Amniotic epithelial cell (primary cell): ENCODE measurements around the gene GAMT.
A peak's percentile ranks its signal among the peaks of the same experiment; 100 is the strongest.
"Not testable (repeated sequence)": the region's sequence is repeated elsewhere in the genome, so short reads cannot be mapped to it uniquely, and the experiment has no call there.

Source experiments
- DNase-seq: peaks from one replicate; pipeline ENCODE4 v3.0.0-alpha.2; 2010; ENCODE audit warnings: low read depth

GAMT gene

DNA sequence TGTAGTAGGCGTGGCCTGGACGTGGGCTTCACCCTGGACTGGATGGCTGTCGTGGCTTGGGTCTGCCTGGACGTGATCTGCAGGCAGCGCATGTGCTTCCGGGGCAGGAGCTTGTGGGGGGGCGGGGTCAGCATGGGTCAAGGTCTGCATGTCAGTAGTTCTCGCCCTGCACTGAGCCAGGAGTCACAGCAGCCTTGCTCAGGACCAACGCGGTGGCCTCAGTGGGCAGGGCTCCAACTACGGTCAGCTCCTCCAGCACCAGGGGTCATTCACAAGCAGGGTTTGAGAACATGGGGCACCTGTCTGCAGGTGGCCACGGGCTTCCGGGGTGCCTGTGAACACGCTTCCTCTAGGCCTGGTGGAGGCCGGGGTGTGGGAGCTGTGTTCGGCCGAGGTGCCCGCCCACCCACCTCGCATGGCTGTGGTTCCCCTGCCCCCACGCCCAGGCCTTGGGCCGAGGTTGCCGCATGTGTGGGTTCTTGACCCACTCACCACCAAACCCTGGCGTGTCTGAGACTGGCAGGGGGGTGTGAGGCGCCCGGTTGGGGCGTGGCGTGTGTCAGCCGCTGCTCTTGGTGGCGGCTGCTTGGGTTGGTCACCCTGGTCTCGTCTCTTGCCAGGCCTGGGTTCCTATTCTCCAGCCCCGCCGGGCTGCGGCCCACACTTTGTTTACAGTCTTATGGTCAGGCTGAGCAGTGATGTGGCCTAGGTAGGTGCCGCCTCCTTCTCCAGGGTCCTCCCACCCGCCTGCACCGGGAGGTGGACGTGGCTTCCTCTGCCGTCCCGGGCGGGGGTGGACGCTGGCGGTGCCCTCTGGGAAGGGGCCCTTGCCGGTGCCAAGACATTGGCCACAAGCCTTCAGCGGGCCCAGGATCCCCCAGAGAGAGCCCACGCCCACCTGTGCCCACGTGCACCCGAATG is 32.0 kb upstream of the GAMT start:
- no peak for DNase-seq

DNA sequence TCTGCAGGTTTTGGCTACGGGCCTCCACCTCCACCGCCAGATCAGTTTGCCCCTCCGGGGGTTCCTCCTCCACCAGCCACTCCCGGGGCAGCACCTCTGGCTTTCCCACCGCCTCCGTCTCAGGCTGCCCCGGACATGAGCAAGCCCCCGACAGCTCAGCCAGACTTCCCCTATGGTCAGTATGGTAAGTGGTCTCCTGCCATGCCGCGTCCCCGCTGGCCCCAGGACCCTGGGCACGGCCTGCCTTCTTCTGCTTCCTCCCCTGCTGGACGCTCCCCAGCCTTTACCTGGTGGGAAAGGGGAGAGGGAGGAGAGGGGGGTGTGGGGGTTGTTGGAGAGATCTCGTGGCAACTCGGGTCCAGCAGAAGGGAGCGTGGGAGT is 31.2 kb upstream of the GAMT start:
- DNase-seq, result no peak

- no peak for DNase-seq
These were observed 30.6 kb upstream of the GAMT start for GRCh38 chr19:1431759-1432506.

DNA sequence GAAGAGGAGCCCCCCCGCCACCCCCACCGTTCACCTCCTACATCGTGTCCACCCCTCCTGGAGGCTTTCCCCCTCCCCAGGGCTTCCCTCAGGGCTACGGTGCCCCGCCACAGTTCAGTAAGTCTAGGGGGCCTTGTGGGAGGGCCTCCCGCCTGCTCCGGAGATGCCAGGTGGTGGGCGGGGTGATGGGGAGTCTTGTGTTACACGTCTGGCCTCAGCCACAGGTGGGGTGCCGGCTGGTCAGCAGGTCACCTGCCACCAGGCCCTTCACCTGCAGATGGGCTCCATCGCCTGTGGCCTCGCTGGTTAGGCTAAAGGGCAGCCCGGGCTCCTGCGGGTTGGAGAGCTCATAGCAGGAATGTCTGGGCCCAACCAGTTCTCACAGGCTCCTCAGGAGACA is 28.9 kb upstream of the GAMT start:
- no peak for DNase-seq

DNA sequence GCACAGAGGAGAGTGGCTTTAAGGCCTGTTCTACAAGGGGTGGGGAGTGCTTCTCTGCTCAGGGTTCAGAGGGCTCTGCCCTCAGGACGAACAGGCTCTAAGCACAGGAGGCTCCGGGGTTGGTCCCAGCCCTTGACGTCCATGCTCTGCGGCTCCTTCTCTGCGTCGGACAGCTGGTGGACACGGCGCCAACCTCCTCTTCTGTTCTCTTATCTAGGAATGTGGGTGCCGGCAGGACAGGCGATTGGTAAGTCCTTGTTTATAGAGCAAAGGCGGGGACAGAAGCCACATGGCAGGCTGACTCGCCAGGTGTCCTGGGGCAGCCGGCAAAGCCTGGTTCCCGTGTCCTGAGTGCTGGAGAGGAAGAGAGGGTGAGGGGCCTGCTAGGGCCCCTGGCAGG is 28.4 kb upstream of the GAMT start:
- peak; percentile 49 for DNase-seq

GRCh38 chr19:1428738-1429391 is 27.5 kb upstream of the GAMT start:
- no peak for DNase-seq

- no peak for DNase-seq
These were observed 26.0 kb upstream of the GAMT start for GRCh38 chr19:1427221-1427920.

- no peak for DNase-seq
These were observed 25.4 kb upstream of the GAMT start for GRCh38 chr19:1426736-1427135.

- DNase-seq, result no peak
These were observed 24.6 kb upstream of the GAMT start for GRCh38 chr19:1425902-1426301.

- peak; percentile 78 for DNase-seq
These were observed 23.9 kb upstream of the GAMT start for GRCh38 chr19:1425102-1425837.

GRCh38 chr19:1424192-1424955 is 23.0 kb upstream of the GAMT start:
- DNase-seq, result no peak

GRCh38 chr19:1423436-1424191 is 22.3 kb upstream of the GAMT start:
- DNase-seq, result no peak

GRCh38 chr19:1422943-1423342 is 21.6 kb upstream of the GAMT start:
- DNase-seq, result no peak

DNA sequence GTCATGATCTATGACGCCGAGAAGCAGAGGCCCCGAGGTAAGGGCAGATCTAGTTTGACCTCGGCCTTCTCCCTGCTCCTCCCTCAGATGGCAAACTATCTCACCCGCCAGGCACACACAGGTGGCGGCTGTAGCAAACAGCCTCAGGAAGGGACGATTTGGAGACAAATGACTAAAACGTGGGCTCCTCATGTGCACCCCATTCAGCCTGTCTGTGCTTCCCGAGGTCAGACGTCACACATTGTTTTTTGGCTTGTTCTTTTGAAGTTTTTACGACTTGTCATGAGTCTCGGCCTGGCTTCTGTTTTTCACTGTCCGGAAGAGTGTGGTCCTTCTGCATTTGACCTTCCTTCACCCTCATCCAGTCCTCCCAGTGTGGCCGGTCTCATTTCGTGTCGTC is 21.0 kb upstream of the GAMT start:
- no peak for DNase-seq

DNA sequence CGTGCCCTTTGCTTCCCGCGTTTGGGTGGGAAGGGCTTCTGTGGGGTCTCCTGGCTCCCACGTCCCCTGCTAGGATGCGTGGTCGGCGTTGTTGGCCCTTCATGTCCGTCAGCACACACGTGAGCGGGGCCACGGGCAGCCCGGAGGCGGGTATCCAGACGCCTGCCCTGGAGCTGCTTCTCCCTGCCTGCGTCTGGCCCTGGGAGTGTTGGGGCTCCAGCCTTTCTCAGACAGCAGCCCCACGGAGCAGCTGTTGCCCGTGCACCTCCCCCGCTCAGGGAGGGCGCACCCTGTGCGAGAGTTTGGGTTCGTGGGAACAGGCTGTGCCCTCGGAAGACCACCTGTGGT is 20.6 kb upstream of the GAMT start:
- no peak for DNase-seq

GRCh38 chr19:1421218-1421957 is 20.0 kb upstream of the GAMT start:
- no peak for DNase-seq

GRCh38 chr19:1420590-1420989 is 19.2 kb upstream of the GAMT start:
- DNase-seq, result no peak

DNA sequence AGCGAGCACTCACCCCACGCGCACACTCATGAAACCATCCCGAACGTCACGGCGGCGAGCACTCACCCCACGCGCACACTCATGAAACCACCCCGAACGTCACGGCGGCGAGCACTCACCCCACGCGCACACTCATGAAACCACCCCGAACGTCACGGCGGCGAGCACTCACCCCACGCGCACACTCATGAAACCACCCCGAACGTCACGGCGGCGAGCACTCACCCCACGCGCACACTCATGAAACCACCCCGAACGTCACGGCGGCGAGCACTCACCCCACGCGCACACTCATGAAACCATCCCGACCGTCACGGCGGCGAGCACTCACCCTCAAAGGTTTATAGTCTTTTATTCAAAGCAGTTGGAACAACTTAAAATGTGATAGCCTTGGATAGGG is 18.7 kb upstream of the GAMT start:
- not testable (repeated sequence) for DNase-seq

DNA sequence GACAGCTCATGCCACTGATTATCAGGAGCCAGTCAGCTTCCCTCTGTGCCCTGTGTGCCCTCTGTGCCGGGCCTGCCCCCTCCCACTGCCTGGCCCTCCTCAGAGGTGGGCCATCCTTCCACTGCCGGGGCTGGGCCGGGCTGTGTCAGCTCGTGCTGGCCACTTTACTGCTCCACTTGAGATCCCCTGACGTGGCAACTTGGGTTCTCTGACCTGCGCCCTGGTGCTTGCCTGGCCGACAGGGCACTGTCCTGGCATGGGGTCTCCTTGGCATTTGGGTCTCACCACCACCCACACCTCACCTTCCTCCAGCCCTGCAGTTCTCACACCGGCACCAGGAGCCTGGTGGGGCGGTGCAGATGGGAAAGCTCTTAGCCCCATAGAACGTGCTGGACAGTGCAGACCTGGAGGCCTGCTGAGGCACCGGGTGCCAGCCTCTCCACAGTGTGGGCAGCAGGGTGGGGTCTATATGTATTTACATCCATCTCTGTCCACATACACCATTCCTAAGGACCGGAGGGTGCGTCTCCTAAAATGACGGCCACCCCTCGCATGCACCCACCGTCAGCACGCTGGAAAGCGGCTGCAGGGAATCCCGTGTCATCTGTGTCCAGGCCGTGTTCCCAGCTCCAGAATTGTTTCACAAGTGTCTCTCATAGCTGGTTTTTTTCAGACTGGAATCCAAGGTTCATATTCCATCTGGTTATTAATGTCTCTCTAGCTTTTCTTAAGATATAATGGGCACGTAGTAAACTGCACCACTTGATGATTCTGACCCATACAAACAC is 17.8 kb upstream of the GAMT start:
- DNase-seq, result no peak
